CD8-positive, alpha-beta memory T cell (primary cell): ENCODE measurements around the gene GNG13. TPM values are rescaled to one million over a fixed set of nuclear protein-coding genes. Genes with fewer than 3 reads are reported as not detected.

Experiments
- CTCF ChIA-PET: fragments of 350-600 bp; sonication (Branson Sonifier 250); formaldehyde crosslinking; loops from one replicate; lab custom pipeline; 2021; ENCODE audit warnings: antibody characterized with exemption; lab: Charles Lee
- POLR2A ChIA-PET: fragments of 350-600 bp; sonication (Branson Sonifier 250); formaldehyde crosslinking; loops from one replicate; lab custom pipeline; 2021; ENCODE audit warnings: antibody characterized with exemption; lab: Charles Lee
- DNase-seq, 5 donors: peaks; one replicate each; pipeline versions ENCODE4 v3.0.0 to v3.0.0-alpha.2; 2020 to 2022; ENCODE audit warnings: mixed read lengths in 1 of 5
- H3K27ac ChIP-seq: one replicate; pipeline ENCODE4 v1.7.0; 2013; ENCODE audit warnings: low read depth, mild to moderate bottlenecking, low read length, moderate library complexity
- H3K27me3 ChIP-seq: 2 replicates; pipeline ENCODE4 v1.7.0; 2013; ENCODE audit warnings: low read length, mild to moderate bottlenecking; ENCODE audit not compliant: insufficient read depth, poor library complexity, severe bottlenecking
- H3K36me3 ChIP-seq: 2 replicates; pipeline ENCODE4 v1.7.0; 2013; ENCODE audit warnings: mild to moderate bottlenecking, low read length, moderate library complexity; ENCODE audit not compliant: insufficient read depth
- H3K4me1 ChIP-seq: 2 replicates; pipeline ENCODE4 v1.7.0; 2013; ENCODE audit warnings: mild to moderate bottlenecking, low read length, moderate library complexity; ENCODE audit not compliant: insufficient read depth
- H3K4me3 ChIP-seq: 2 replicates; pipeline ENCODE4 v1.7.0; 2013; ENCODE audit warnings: mild to moderate bottlenecking, low read length
- H3K9me3 ChIP-seq: 2 replicates; pipeline ENCODE4 v1.7.0; 2013; ENCODE audit warnings: mild to moderate bottlenecking, low read length
- H3K27ac Mint-ChIP-seq, 8 donors: one replicate each; pipeline ENCODE4 v1.8.0; 2020 to 2021; ENCODE audit warnings: mixed read lengths in 8 of 8, mild to moderate bottlenecking in 6 of 8, inconsistent platforms in 3 of 8, moderate library complexity in 3 of 8
- H3K27me3 Mint-ChIP-seq, 2 donors: one replicate each; pipeline ENCODE4 v1.8.0; 2020 to 2021; ENCODE audit warnings: mixed read lengths in 2 of 2, mild to moderate bottlenecking in 1 of 2, moderate library complexity in 1 of 2
- H3K36me3 Mint-ChIP-seq, 3 donors: one replicate each; pipeline ENCODE4 v1.8.0; 2020 to 2021; ENCODE audit warnings: mixed read lengths in 3 of 3, inconsistent platforms in 1 of 3, mild to moderate bottlenecking in 1 of 3
- H3K4me1 Mint-ChIP-seq, 3 donors: one replicate each; pipeline ENCODE4 v1.8.0; 2020 to 2021; ENCODE audit warnings: mixed read lengths in 3 of 3, inconsistent platforms in 1 of 3, mild to moderate bottlenecking in 1 of 3
- H3K4me3 Mint-ChIP-seq, 7 donors: one replicate each; pipeline ENCODE4 v1.8.0; 2020 to 2021; ENCODE audit warnings: mixed read lengths in 7 of 7, mild to moderate bottlenecking in 6 of 7, moderate library complexity in 4 of 7, inconsistent platforms in 2 of 7
- H3K9me3 Mint-ChIP-seq, 5 donors: one replicate each; pipeline ENCODE4 v1.8.0; 2020 to 2022; ENCODE audit warnings: mixed read lengths in 5 of 5, mild to moderate bottlenecking in 3 of 5, moderate library complexity in 2 of 5, inconsistent platforms in 1 of 5
- polyA plus RNA-seq: library from polyadenylated mRNA; unstranded; fragments of 300-500 nt; fragmentation: Illumina TruSeq; gene quantifications from one replicate; pipeline ENCODE4 v1.2.3, GENCODE V29; 2021
- total RNA-seq, 2 experiments: library from RNA; stranded (reverse); gene quantifications; one replicate each; pipeline ENCODE4 v1.2.3, GENCODE V29; 2021

Gene GNG13
- total and polyA plus RNA-seq, 3 experiments from 2014 or later, result not detected

- H3K9me3 ChIP-seq, result no peaks in the 10 kb centered on the region
- H3K4me1 ChIP-seq, result peaks cover 4% of the 10 kb centered on the region
- Mint-ChIP-seq H3K27me3 (no peaks in the 10 kb centered on the region), H3K4me1 (peaks cover 0 to 14% (median 2%) of the 10 kb centered on the region in 3 donors), H3K4me3 (no peak overlapping the region), H3K36me3 (peaks cover 0 to 14% (median 0%) of the 10 kb centered on the region in 3 donors), H3K9me3 (no peaks in the 10 kb centered on the region), H3K27ac (peak overlapping the region in 1 of 8 donors; percentile 21)
- no peak for DNase-seq
- ChIA-PET CTCF (no interaction called here), POLR2A (no interaction called here)
- H3K36me3 ChIP-seq, result no peaks in the 10 kb centered on the region
- no peak overlapping the region for H3K27ac ChIP-seq
- no peaks in the 10 kb centered on the region for H3K27me3 ChIP-seq
- no peak overlapping the region for H3K4me3 ChIP-seq
These were observed 9.4 kb downstream of the GNG13 start for GRCh38 chr16:791131-791530.

DNA sequence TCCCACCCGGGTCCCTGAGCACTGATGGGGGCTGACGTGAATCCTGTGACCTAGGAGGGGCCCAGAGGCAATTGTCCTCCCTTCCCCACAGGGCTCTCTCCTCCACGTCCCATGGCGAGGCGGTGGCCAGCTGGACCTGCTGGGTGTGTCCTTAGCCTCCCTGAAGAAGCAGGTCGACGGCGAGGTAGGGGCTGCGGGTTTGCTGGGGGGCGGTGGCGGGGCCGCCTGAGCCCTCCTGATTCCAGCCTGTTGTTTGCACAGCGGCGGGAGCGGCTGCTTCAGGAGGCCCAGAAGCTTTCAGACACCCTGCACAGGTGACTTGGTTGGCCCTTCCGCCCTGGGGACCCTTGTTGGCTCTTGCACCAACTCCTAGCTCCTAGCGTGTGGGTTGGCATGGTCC is 10.4 kb downstream of the GNG13 start:
- Mint-ChIP-seq H3K36me3 (peaks cover 0 to 16% (median 0%) of the 10 kb centered on the region in 3 donors), H3K4me3 (peak overlapping the region; percentile 8 to 78 (median 65)), H3K27me3 (no peaks in the 10 kb centered on the region), H3K4me1 (peaks cover 0 to 21% (median 3%) of the 10 kb centered on the region in 3 donors), H3K9me3 (no peaks in the 10 kb centered on the region), H3K27ac (peak overlapping the region in 1 of 8 donors; percentile 55)
- H3K4me3 ChIP-seq, result no peak overlapping the region
- ChIA-PET POLR2A (no interaction called here), CTCF (interaction anchor here (0.9 kb wide), 1 partner anchor 78 kb away, joined by 4 read pairs; no protein-coding TSS in a partner anchor)
- H3K4me1 ChIP-seq, result peaks cover 4% of the 10 kb centered on the region
- no peak overlapping the region for H3K27ac ChIP-seq
- H3K36me3 ChIP-seq, result no peaks in the 10 kb centered on the region
- no peaks in the 10 kb centered on the region for H3K27me3 ChIP-seq
- H3K9me3 ChIP-seq, result no peaks in the 10 kb centered on the region
- DNase-seq, result no peak

GRCh38 chr16:789191-789850 is 11.2 kb downstream of the GNG13 start:
- Mint-ChIP-seq H3K27me3 (no peaks in the 10 kb centered on the region), H3K4me3 (peak overlapping the region in 4 of 7 donors; percentile 28 to 78 (median 40)), H3K27ac (no peak overlapping the region), H3K9me3 (no peaks in the 10 kb centered on the region), H3K4me1 (peaks cover 0 to 25% (median 5%) of the 10 kb centered on the region in 3 donors), H3K36me3 (peaks cover 0 to 20% (median 0%) of the 10 kb centered on the region in 3 donors)
- no peak for DNase-seq
- H3K9me3 ChIP-seq, result no peaks in the 10 kb centered on the region
- H3K4me3 ChIP-seq, result no peak overlapping the region
- peaks cover 4% of the 10 kb centered on the region for H3K4me1 ChIP-seq
- H3K27ac ChIP-seq, result peak overlapping the region; percentile 64
- POLR2A ChIA-PET, result interaction anchor here (1.4 to 1.5 kb wide), 2 partner anchors 69 to 75 kb away, joined by 5 to 16 read pairs; partner anchors contain the start of genes ANTKMT and METRN
- H3K27me3 ChIP-seq, result no peaks in the 10 kb centered on the region
- CTCF ChIA-PET, result interaction anchor here (0.9 to 7.4 kb wide), 2 partner anchors 76 to 77 kb away, joined by 4 to 108 read pairs; partner anchors contain the start of gene METRN
- no peaks in the 10 kb centered on the region for H3K36me3 ChIP-seq

GRCh38 chr16:788399-789126 is 12.0 kb downstream of the GNG13 start, which contains the start of gene CHTF18:
Gene CHTF18, plus strand, starts transcription at chr16:788620. Its CDS starts 65 bp downstream, at chr16:788685.
- peak; percentile 89 to 94 (median 94) for DNase-seq
- peak within 1 kb of the TSS; percentile 67 for H3K4me3 ChIP-seq
- H3K27ac Mint-ChIP-seq, result peak within 1 kb of the TSS in 7 of 8 donors; percentile 57 to 85 (median 63)
- CTCF ChIA-PET, result interaction anchor here (0.8 to 7.4 kb wide), 4 partner anchors 47 to 192 kb away, joined by 3 to 108 read pairs (median 3); partner anchors contain the start of genes CIAO3 and METRN
- H3K27me3 ChIP-seq, result no peaks in the 10 kb centered on the region
- H3K36me3 Mint-ChIP-seq, result peaks cover 0 to 20% (median 0%) of the 10 kb centered on the region in 3 donors
- H3K9me3 Mint-ChIP-seq, result no peaks in the 10 kb centered on the region
- peaks cover 4% of the 10 kb centered on the region for H3K4me1 ChIP-seq
- H3K27ac ChIP-seq, result peak within 1 kb of the TSS; percentile 69
- H3K9me3 ChIP-seq, result no peaks in the 10 kb centered on the region
- POLR2A ChIA-PET, result interaction anchor here (0.6 to 1.5 kb wide), 6 partner anchors 18 to 108 kb away, joined by 3 to 16 read pairs (median 4); partner anchors contain the start of genes ANTKMT, METRN and STUB1
- peak within 1 kb of the TSS; percentile 81 to 90 (median 84) for H3K4me3 Mint-ChIP-seq
- no peaks in the 10 kb centered on the region for H3K36me3 ChIP-seq
- no peaks in the 10 kb centered on the region for H3K27me3 Mint-ChIP-seq
- peaks cover 0 to 25% (median 5%) of the 10 kb centered on the region in 3 donors for H3K4me1 Mint-ChIP-seq

- H3K4me3 Mint-ChIP-seq, result peak within 1 kb of the TSS; percentile 81 to 90 (median 84)
- POLR2A ChIA-PET, result interaction anchor here (0.6 to 1.5 kb wide), 6 partner anchors 19 to 108 kb away, joined by 3 to 16 read pairs (median 4); partner anchors contain the start of genes ANTKMT, METRN and STUB1
- peaks cover 0 to 20% (median 0%) of the 10 kb centered on the region in 3 donors for H3K36me3 Mint-ChIP-seq
- Histone ChIP-seq H3K9me3 (no peaks in the 10 kb centered on the region), H3K27me3 (no peaks in the 10 kb centered on the region), H3K36me3 (no peaks in the 10 kb centered on the region), H3K27ac (peak within 1 kb of the TSS; percentile 69), H3K4me1 (peaks cover 4% of the 10 kb centered on the region), H3K4me3 (peak within 1 kb of the TSS; percentile 67)
- H3K4me1 Mint-ChIP-seq, result peaks cover 0 to 25% (median 5%) of the 10 kb centered on the region in 3 donors
- DNase-seq, result no peak
- H3K9me3 Mint-ChIP-seq, result no peaks in the 10 kb centered on the region
- CTCF ChIA-PET, result interaction anchor here (0.8 to 7.4 kb wide), 4 partner anchors 47 to 192 kb away, joined by 3 to 108 read pairs (median 3); partner anchors contain the start of genes CIAO3 and METRN
- no peaks in the 10 kb centered on the region for H3K27me3 Mint-ChIP-seq
- peak within 1 kb of the TSS in 7 of 8 donors; percentile 57 to 85 (median 63) for H3K27ac Mint-ChIP-seq
These were observed 12.5 kb downstream of the GNG13 start, which contains the start of gene RPUSD1 for GRCh38 chr16:787978-788398. Gene RPUSD1, minus strand, starts transcription at chr16:788381. Its CDS starts 644 bp downstream, at chr16:787737.

GRCh38 chr16:787321-787966 is 13.1 kb downstream of the GNG13 start:
- no peaks in the 10 kb centered on the region for H3K9me3 Mint-ChIP-seq
- H3K27ac Mint-ChIP-seq, result peak overlapping the region in 7 of 8 donors; percentile 57 to 85 (median 63)
- H3K27me3 Mint-ChIP-seq, result no peaks in the 10 kb centered on the region
- ChIA-PET POLR2A (interaction anchor here (0.7 to 1.5 kb wide), 4 partner anchors 59 to 107 kb away, joined by 3 to 16 read pairs (median 4); partner anchors contain the start of genes ANTKMT, METRN and STUB1), CTCF (interaction anchor here (7.4 kb wide), 1 partner anchor 74 kb away, joined by 108 read pairs; the partner anchor contains the start of gene METRN)
- no peak for DNase-seq
- Histone ChIP-seq H3K36me3 (no peaks in the 10 kb centered on the region), H3K9me3 (no peaks in the 10 kb centered on the region), H3K27me3 (no peaks in the 10 kb centered on the region), H3K4me3 (peak overlapping the region; percentile 67), H3K27ac (peak overlapping the region; percentile 69), H3K4me1 (peaks cover 4% of the 10 kb centered on the region)
- peaks cover 0 to 20% (median 0%) of the 10 kb centered on the region in 3 donors for H3K36me3 Mint-ChIP-seq
- H3K4me3 Mint-ChIP-seq, result peak overlapping the region; percentile 81 to 89 (median 84)
- peaks cover 0 to 25% (median 5%) of the 10 kb centered on the region in 3 donors for H3K4me1 Mint-ChIP-seq
